Umbilical cord (tissue), 2 donors: ENCODE measurements around the gene TTLL3. TPM values are rescaled to one million over a fixed set of nuclear protein-coding genes. Genes with fewer than 3 reads are reported as not detected.

Experiments used
- DNase-seq: peaks from one replicate; pipeline ENCODE4 v3.0.0-alpha.2; 2015; ENCODE audit warnings: low spot score
- total RNA-seq: library from RNA; depleted of rRNA; stranded (reverse); fragments of >200 nt; gene quantifications from one replicate; pipeline ENCODE4 v1.2.3, GENCODE V29; 2014; ENCODE audit warnings: low replicate concordance; ENCODE audit not compliant: insufficient read depth

TTLL3 gene
- total RNA-seq, 1 donor from 2014 or later = 10.4 TPM

- DNase-seq = no peak
These were observed 28.5 kb upstream of the TTLL3 start for GRCh38 chr3:9781551-9781950.

GRCh38 chr3:9781978-9782603 lies 28.0 kb upstream of the TTLL3 start:
- DNase-seq = no peak

GRCh38 chr3:9782770-9783169 lies 27.3 kb upstream of the TTLL3 start:
- no peak for DNase-seq

GRCh38 chr3:9783954-9784353 lies 26.1 kb upstream of the TTLL3 start:
- DNase-seq = no peak

- DNase-seq = no peak
These were observed 25.1 kb upstream of the TTLL3 start for GRCh38 chr3:9784965-9785364.

GRCh38 chr3:9785602-9786001 lies 24.5 kb upstream of the TTLL3 start:
- no peak for DNase-seq

GRCh38 chr3:9786209-9786739 lies 23.8 kb upstream of the TTLL3 start:
- DNase-seq = no peak

GRCh38 chr3:9786825-9787669 lies 23.0 kb upstream of the TTLL3 start:
- no peak for DNase-seq

- no peak for DNase-seq
These were observed 22.3 kb upstream of the TTLL3 start for GRCh38 chr3:9787714-9788113.

GRCh38 chr3:9791127-9791526 lies 18.9 kb upstream of the TTLL3 start:
- no peak for DNase-seq

- DNase-seq = no peak
These were observed 18.2 kb upstream of the TTLL3 start for GRCh38 chr3:9791790-9792404.

GRCh38 chr3:9792405-9793160 lies 17.5 kb upstream of the TTLL3 start, which contains the start of the genes ARPC4 and TADA3:
TSS of gene ARPC4 (plus strand) at chr3:9793082. CDS start at chr3:9793122, 40 bp downstream.
TSS of gene TADA3 (minus strand) at chr3:9792473. CDS start at chr3:9791466, 1,007 bp downstream.
- DNase-seq = peak; percentile 98

GRCh38 chr3:9793161-9793781 lies 16.8 kb upstream of the TTLL3 start:
- peak; percentile 29 for DNase-seq

GRCh38 chr3:9794400-9794799 lies 15.7 kb upstream of the TTLL3 start:
- no peak for DNase-seq

- no peak for DNase-seq
These were observed 14.9 kb upstream of the TTLL3 start for GRCh38 chr3:9795207-9795606.

- DNase-seq = no peak
These were observed 12.7 kb upstream of the TTLL3 start for GRCh38 chr3:9797196-9797945.

- DNase-seq = no peak
These were observed 9.5 kb upstream of the TTLL3 start for GRCh38 chr3:9800529-9800928.

GRCh38 chr3:9803494-9803893 lies 6.6 kb upstream of the TTLL3 start:
- DNase-seq = no peak

- no peak for DNase-seq
These were observed 5.1 kb upstream of the TTLL3 start for GRCh38 chr3:9804996-9805395.

- no peak for DNase-seq
These were observed 3.9 kb upstream of the TTLL3 start for GRCh38 chr3:9806137-9806536.
